ENCODE measurements around the gene TM7SF2. TPM values are rescaled to one million over a fixed set of nuclear protein-coding genes. Genes with fewer than 3 reads are reported as not detected.

Gene TM7SF2
- total and polyA plus RNA-seq, 8 donors = 7.6 to 118 (median 41.5) TPM

DNA sequence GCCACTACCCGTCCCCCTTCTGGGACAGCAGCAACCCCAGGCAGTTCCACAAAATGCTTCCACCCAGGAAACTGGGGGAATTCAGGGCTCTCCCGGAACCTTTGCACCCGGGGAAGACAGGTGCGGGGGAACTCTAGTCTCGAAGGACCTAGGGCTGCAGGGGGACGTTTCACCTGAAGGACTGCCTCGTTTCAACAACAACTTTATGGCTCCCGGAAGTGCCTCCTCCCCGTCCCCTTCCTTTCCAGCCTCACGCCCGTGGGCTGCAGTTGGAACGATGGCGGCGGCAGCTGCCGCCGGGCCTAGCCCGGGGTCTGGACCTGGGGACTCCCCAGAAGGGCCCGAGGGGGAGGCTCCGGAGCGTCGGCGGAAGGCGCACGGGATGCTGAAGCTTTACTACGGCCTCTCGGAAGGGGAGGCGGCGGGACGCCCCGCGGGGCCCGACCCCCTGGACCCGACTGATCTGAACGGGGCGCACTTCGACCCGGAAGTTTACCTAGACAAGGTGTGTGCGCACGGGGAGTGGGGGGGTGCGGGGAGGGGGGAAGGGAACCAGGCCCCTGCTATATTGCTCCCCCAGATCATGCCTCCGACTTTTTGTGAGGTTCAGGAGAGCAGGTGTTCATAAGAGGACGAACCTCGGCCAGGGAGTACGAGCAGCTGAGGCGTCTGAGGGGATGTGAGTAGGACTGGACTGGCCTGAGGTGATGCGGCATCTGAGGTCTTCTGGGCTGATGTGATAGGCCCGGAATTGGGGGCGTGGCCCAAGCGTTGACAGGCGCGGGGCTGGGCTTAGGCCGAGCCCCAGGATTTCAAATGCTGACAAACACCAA, 15.5 kb upstream of the TM7SF2 start, which contains the start of gene VPS51:
TSS of gene VPS51 (plus strand) at position 241 of the 833 bp plus-strand sequence. CDS start at position 278, 37 bp downstream.
- H3K27me3 ChIP-seq = no peaks in the 10 kb centered on the region
- 0 to 1% (median 1%) methylated on average over 34 to 52 of the region's 52 CpGs for WGBS, 5 donors
- H3K9me3 ChIP-seq = no peaks in the 10 kb centered on the region
- H3K4me1 ChIP-seq = peaks cover 7 to 40% (median 28%) of the 10 kb centered on the region in 4 donors
- H3K27ac ChIP-seq = peak within 1 kb of the TSS; percentile 92 to 97 (median 96)
- intact Hi-C loops (cut with DNase I; ENCODE audit: low total_unique reads) = no loop called here
- peak within 1 kb of the TSS; percentile 80 to 97 (median 85) for H3K4me3 ChIP-seq
- H3K36me3 ChIP-seq = peaks cover 0 to 20% (median 18%) of the 10 kb centered on the region in 4 donors
- peak; percentile 92 to 96 for DNase-seq
- TF ChIP-seq, protein P1, sequence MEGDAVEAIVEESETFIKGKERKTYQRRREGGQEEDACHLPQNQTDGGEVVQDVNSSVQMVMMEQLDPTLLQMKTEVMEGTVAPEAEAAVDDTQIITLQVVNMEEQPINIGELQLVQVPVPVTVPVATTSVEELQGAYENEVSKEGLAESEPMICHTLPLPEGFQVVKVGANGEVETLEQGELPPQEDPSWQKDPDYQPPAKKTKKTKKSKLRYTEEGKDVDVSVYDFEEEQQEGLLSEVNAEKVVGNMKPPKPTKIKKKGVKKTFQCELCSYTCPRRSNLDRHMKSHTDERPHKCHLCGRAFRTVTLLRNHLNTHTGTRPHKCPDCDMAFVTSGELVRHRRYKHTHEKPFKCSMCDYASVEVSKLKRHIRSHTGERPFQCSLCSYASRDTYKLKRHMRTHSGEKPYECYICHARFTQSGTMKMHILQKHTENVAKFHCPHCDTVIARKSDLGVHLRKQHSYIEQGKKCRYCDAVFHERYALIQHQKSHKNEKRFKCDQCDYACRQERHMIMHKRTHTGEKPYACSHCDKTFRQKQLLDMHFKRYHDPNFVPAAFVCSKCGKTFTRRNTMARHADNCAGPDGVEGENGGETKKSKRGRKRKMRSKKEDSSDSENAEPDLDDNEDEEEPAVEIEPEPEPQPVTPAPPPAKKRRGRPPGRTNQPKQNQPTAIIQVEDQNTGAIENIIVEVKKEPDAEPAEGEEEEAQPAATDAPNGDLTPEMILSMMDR (IDR thresholded peaks at IDR 0.05) = peak in 1 of 7 experiments; percentile 37
- TF ChIP-seq POLR2AphosphoS5 (IDR thresholded peaks at IDR 0.05) = peak; percentile 87 to 96 (median 89)
- no peak for TF ChIP-seq POLR2A (IDR thresholded peaks at IDR 0.05)
- no peak for TF ChIP-seq EP300 (IDR thresholded peaks at IDR 0.05)

DNA sequence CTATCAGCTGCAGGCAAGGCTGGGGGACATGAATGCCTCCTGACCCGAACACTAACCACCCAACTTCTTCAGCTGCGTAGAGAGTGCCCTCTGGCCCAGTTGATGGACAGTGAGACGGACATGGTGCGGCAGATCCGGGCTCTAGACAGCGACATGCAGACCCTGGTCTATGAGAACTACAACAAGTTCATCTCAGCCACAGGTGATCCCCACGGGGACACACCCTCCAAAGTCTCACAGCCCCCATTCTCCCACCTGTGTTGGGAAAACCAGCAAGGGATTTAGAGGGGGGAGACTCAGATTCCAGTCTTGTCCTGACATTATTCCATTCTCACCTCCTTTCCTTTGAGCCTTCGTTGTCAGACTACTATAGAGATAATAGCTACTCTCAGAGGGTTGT, 14.7 kb upstream of the TM7SF2 start:
- Histone ChIP-seq H3K36me3 (peaks cover 0 to 20% (median 18%) of the 10 kb centered on the region in 4 donors), H3K4me3 (peak overlapping the region; percentile 80 to 97 (median 85)), H3K9me3 (no peaks in the 10 kb centered on the region), H3K27ac (peak overlapping the region; percentile 92 to 97 (median 96)), H3K4me1 (peaks cover 7 to 47% (median 31%) of the 10 kb centered on the region in 4 donors), H3K27me3 (no peaks in the 10 kb centered on the region)
- TF ChIP-seq, protein P1 (IDR thresholded peaks at IDR 0.05) = no peak
- no peak for TF ChIP-seq EP300 (IDR thresholded peaks at IDR 0.05)
- no peak for TF ChIP-seq POLR2A (IDR thresholded peaks at IDR 0.05)
- TF ChIP-seq POLR2AphosphoS5 (IDR thresholded peaks at IDR 0.05) = no peak
- WGBS, 5 donors = 24 to 31% (median 25%) methylated on average over 7 to 8 of the region's 8 CpGs
- no peak for DNase-seq
- intact Hi-C loops (cut with DNase I; ENCODE audit: low total_unique reads) = no loop called here

DNA sequence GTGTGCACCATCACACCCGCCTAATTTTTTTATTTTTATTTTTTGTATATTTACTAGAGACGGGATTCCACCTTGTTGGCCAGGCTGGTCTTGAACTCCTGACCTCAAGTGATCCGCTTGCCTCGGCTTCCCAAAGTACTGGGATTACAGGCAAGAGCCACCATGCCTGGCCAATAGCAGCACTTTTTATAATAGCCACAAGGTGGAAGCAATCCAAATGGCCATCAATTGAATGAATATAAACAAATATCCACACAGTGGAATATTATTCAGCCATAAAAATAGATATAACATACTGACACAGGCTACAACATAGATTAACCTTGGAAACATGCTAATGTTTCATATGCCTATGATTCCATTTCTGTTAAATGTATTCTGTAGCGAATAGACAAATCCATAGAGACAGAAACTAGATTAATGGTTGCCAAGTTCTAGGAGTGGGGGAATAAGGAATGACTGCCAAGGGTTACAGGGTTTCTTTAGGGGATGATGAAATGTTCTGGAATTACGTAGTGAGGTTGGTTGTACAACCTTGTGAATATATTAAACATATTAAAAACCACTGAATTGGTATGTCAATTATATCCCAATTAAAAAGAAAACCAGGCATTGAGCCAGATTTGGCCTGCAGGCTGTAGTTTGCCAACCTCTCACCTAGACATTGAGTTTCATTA, 10.9 kb upstream of the TM7SF2 start:
- Histone ChIP-seq H3K4me3 (no peak overlapping the region), H3K36me3 (peaks cover 0 to 35% (median 30%) of the 10 kb centered on the region in 4 donors), H3K4me1 (peaks cover 18 to 79% (median 56%) of the 10 kb centered on the region in 4 donors), H3K9me3 (no peaks in the 10 kb centered on the region), H3K27me3 (no peaks in the 10 kb centered on the region), H3K27ac (peak overlapping the region in 2 of 5 donors; percentile 17 to 64)
- intact Hi-C loops (cut with DNase I; ENCODE audit: low total_unique reads) = no loop called here
- WGBS, 5 donors = 81 to 89% (median 84%) methylated on average over 6 of the region's 6 CpGs
- DNase-seq = no peak
- TF ChIP-seq EP300 (IDR thresholded peaks at IDR 0.05) (no peak), POLR2A (IDR thresholded peaks at IDR 0.05) (no peak), POLR2AphosphoS5 (IDR thresholded peaks at IDR 0.05) (no peak)
- TF ChIP-seq, protein P1 (IDR thresholded peaks at IDR 0.05) = no peak
